Measurements from ENCODE around the gene UNC119B. TPM values are rescaled to one million over a fixed set of nuclear protein-coding genes. Genes with fewer than 3 reads are reported as not detected.

The UNC119B gene
- total RNA-seq, 2 experiments from 2014 or later = 20.1 to 26.6 TPM

- H3K4me3 Mint-ChIP-seq = no peak overlapping the region
- DNase-seq (no peak), ATAC-seq (no peak)
- H3K9me3 Mint-ChIP-seq (ENCODE audit: low read depth) = no peaks in the 10 kb centered on the region
- POLR2A ChIA-PET = no interaction called here
- no peaks in the 10 kb centered on the region for H3K4me1 Mint-ChIP-seq
- CTCF ChIA-PET = no interaction called here
- intact Hi-C loops (cut with DNase I, micrococcal nuclease) = no loop called here
- H3K36me3 Mint-ChIP-seq (ENCODE audit: low read depth) = no peaks in the 10 kb centered on the region
- no peaks in the 10 kb centered on the region for H3K27me3 Mint-ChIP-seq
- H3K27ac Mint-ChIP-seq = no peak overlapping the region
These were observed 31.5 kb downstream of the UNC119B start for GRCh38 chr12:120741476-120742421.

- ATAC-seq (no peak), DNase-seq (no peak)
- Mint-ChIP-seq H3K36me3 (ENCODE audit: low read depth) (no peaks in the 10 kb centered on the region), H3K4me1 (no peaks in the 10 kb centered on the region), H3K9me3 (ENCODE audit: low read depth) (no peaks in the 10 kb centered on the region), H3K4me3 (no peak overlapping the region), H3K27ac (no peak overlapping the region), H3K27me3 (no peaks in the 10 kb centered on the region)
- POLR2A ChIA-PET = interaction anchor here (0.7 kb wide), 1 partner anchor 56 kb away, joined by 4 read pairs; no protein-coding TSS in a partner anchor
- intact Hi-C loops (cut with DNase I, micrococcal nuclease) = no loop called here
- CTCF ChIA-PET = interaction anchor here (0.5 kb wide), 1 partner anchor 503 kb away, joined by 3 read pairs; no protein-coding TSS in a partner anchor
These were observed 34.8 kb downstream of the UNC119B start for GRCh38 chr12:120744922-120745493.

- no peaks in the 10 kb centered on the region for H3K9me3 Mint-ChIP-seq (ENCODE audit: low read depth)
- no peaks in the 10 kb centered on the region for H3K36me3 Mint-ChIP-seq (ENCODE audit: low read depth)
- ChIA-PET POLR2A (no interaction called here), CTCF (no interaction called here)
- intact Hi-C loops (cut with DNase I, micrococcal nuclease) = no loop called here
- ATAC-seq = no peak
- no peaks in the 10 kb centered on the region for H3K4me1 Mint-ChIP-seq
- DNase-seq = no peak
- no peak overlapping the region for H3K4me3 Mint-ChIP-seq
- H3K27me3 Mint-ChIP-seq = no peaks in the 10 kb centered on the region
- H3K27ac Mint-ChIP-seq = no peak overlapping the region
These were observed 38.0 kb downstream of the UNC119B start for GRCh38 chr12:120748242-120748641.

- ChIA-PET CTCF (no interaction called here), POLR2A (no interaction called here)
- Mint-ChIP-seq H3K36me3 (ENCODE audit: low read depth) (no peaks in the 10 kb centered on the region), H3K27me3 (no peaks in the 10 kb centered on the region), H3K9me3 (ENCODE audit: low read depth) (no peaks in the 10 kb centered on the region), H3K4me1 (peaks cover 3% of the 10 kb centered on the region), H3K4me3 (no peak overlapping the region), H3K27ac (no peak overlapping the region)
- no peak for DNase-seq
- no peak for ATAC-seq
- intact Hi-C loops (cut with DNase I, micrococcal nuclease) = no loop called here
These were observed 39.0 kb downstream of the UNC119B start for GRCh38 chr12:120749256-120749655.

GRCh38 chr12:120750806-120751205 is 40.5 kb downstream of the UNC119B start:
- peak; percentile 38 for DNase-seq
- intact Hi-C loops (cut with DNase I, micrococcal nuclease) = loop anchor here in 1 of 2 experiments (5.0 kb wide), 1 partner anchor 221 kb away; no protein-coding TSS in a partner anchor

GRCh38 chr12:120751389-120751788 is 41.1 kb downstream of the UNC119B start:
- no peaks in the 10 kb centered on the region for H3K36me3 Mint-ChIP-seq (ENCODE audit: low read depth)
- no peaks in the 10 kb centered on the region for H3K27me3 Mint-ChIP-seq
- peaks cover 3% of the 10 kb centered on the region for H3K4me1 Mint-ChIP-seq
- ATAC-seq (no peak), DNase-seq (no peak)
- H3K9me3 Mint-ChIP-seq (ENCODE audit: low read depth) = peaks cover 5% of the 10 kb centered on the region
- H3K4me3 Mint-ChIP-seq = no peak overlapping the region
- CTCF ChIA-PET = interaction anchor here (0.6 to 1.0 kb wide), 2 partner anchors 54 to 345 kb away, joined by 3 read pairs; no protein-coding TSS in a partner anchor
- no peak overlapping the region for H3K27ac Mint-ChIP-seq
- POLR2A ChIA-PET = interaction anchor here (0.6 kb wide), 1 partner anchor 356 kb away, joined by 4 read pairs; no protein-coding TSS in a partner anchor
- intact Hi-C loops (cut with DNase I, micrococcal nuclease) = loop anchor here in 1 of 2 experiments (5.0 kb wide), 1 partner anchor 221 kb away; no protein-coding TSS in a partner anchor

More at GRCh38 chr12:120750806-120751205, 40.5 kb downstream of the UNC119B start:
- POLR2A ChIA-PET = interaction anchor here (0.6 kb wide), 1 partner anchor 356 kb away, joined by 4 read pairs; no protein-coding TSS in a partner anchor
- H3K9me3 Mint-ChIP-seq (ENCODE audit: low read depth) = peaks cover 5% of the 10 kb centered on the region
- no peaks in the 10 kb centered on the region for H3K36me3 Mint-ChIP-seq (ENCODE audit: low read depth)
- ATAC-seq = no peak
- no peaks in the 10 kb centered on the region for H3K27me3 Mint-ChIP-seq
- CTCF ChIA-PET = interaction anchor here (0.7 to 1.0 kb wide), 4 partner anchors 57 to 345 kb away, joined by 3 to 4 read pairs (median 3); no protein-coding TSS in a partner anchor
- peaks cover 3% of the 10 kb centered on the region for H3K4me1 Mint-ChIP-seq
- no peak overlapping the region for H3K4me3 Mint-ChIP-seq
- no peak overlapping the region for H3K27ac Mint-ChIP-seq

- ChIA-PET POLR2A (no interaction called here), CTCF (no interaction called here)
- Mint-ChIP-seq H3K27me3 (no peaks in the 10 kb centered on the region), H3K4me3 (no peak overlapping the region), H3K27ac (no peak overlapping the region), H3K9me3 (ENCODE audit: low read depth) (peaks cover 5% of the 10 kb centered on the region), H3K36me3 (ENCODE audit: low read depth) (no peaks in the 10 kb centered on the region), H3K4me1 (peaks cover 7% of the 10 kb centered on the region)
- ATAC-seq (no peak), DNase-seq (no peak)
- intact Hi-C loops (cut with DNase I, micrococcal nuclease) = loop anchor here in 1 of 2 experiments (5.0 kb wide), 1 partner anchor 218 kb away; no protein-coding TSS in a partner anchor
These were observed 44.5 kb downstream of the UNC119B start for GRCh38 chr12:120754792-120755191.

GRCh38 chr12:120755269-120755668 is 45.0 kb downstream of the UNC119B start:
- H3K4me3 Mint-ChIP-seq = no peak overlapping the region
- ATAC-seq = no peak
- no peaks in the 10 kb centered on the region for H3K36me3 Mint-ChIP-seq (ENCODE audit: low read depth)
- intact Hi-C loops (cut with DNase I, micrococcal nuclease) = no loop called here
- H3K4me1 Mint-ChIP-seq = peaks cover 9% of the 10 kb centered on the region
- no peak overlapping the region for H3K27ac Mint-ChIP-seq
- H3K27me3 Mint-ChIP-seq = no peaks in the 10 kb centered on the region
- H3K9me3 Mint-ChIP-seq (ENCODE audit: low read depth) = peaks cover 5% of the 10 kb centered on the region
- DNase-seq = no peak
- ChIA-PET POLR2A (no interaction called here), CTCF (no interaction called here)

GRCh38 chr12:120757226-120757742 is 47.0 kb downstream of the UNC119B start:
- DNase-seq = no peak
- intact Hi-C loops (cut with DNase I, micrococcal nuclease) = no loop called here
- POLR2A ChIA-PET = interaction anchor here (0.6 kb wide), 1 partner anchor 131 kb away, joined by 3 read pairs; no protein-coding TSS in a partner anchor
- H3K4me1 Mint-ChIP-seq = peaks cover 21% of the 10 kb centered on the region
- CTCF ChIA-PET = no interaction called here
- H3K4me3 Mint-ChIP-seq = no peak overlapping the region
- H3K27me3 Mint-ChIP-seq = no peaks in the 10 kb centered on the region
- H3K27ac Mint-ChIP-seq = no peak overlapping the region
- ATAC-seq = no peak
- peaks cover 5% of the 10 kb centered on the region for H3K9me3 Mint-ChIP-seq (ENCODE audit: low read depth)
- peaks cover 4% of the 10 kb centered on the region for H3K36me3 Mint-ChIP-seq (ENCODE audit: low read depth)

GRCh38 chr12:120757949-120758348 is 47.7 kb downstream of the UNC119B start:
- no peaks in the 10 kb centered on the region for H3K27me3 Mint-ChIP-seq
- H3K9me3 Mint-ChIP-seq (ENCODE audit: low read depth) = peaks cover 5% of the 10 kb centered on the region
- ChIA-PET CTCF (no interaction called here), POLR2A (interaction anchor here (0.7 kb wide), 1 partner anchor 179 kb away, joined by 6 read pairs; no protein-coding TSS in a partner anchor)
- H3K4me1 Mint-ChIP-seq = peaks cover 22% of the 10 kb centered on the region
- intact Hi-C loops (cut with DNase I, micrococcal nuclease) = no loop called here
- H3K36me3 Mint-ChIP-seq (ENCODE audit: low read depth) = peaks cover 7% of the 10 kb centered on the region
- no peak for DNase-seq
- no peak overlapping the region for H3K4me3 Mint-ChIP-seq
- no peak for ATAC-seq
- H3K27ac Mint-ChIP-seq = no peak overlapping the region

- no peak overlapping the region for H3K27ac Mint-ChIP-seq
- ChIA-PET POLR2A (interaction anchor here (0.7 kb wide), 1 partner anchor 180 kb away, joined by 6 read pairs; no protein-coding TSS in a partner anchor), CTCF (interaction anchor here (0.8 to 2.2 kb wide), 3 partner anchors 71 to 213 kb away, joined by 3 to 5 read pairs (median 3); no protein-coding TSS in a partner anchor)
These were observed 48.7 kb downstream of the UNC119B start for GRCh38 chr12:120758798-120759590.

More at GRCh38 chr12:120758798-120759590, 48.7 kb downstream of the UNC119B start:
- Mint-ChIP-seq H3K4me3 (no peak overlapping the region), H3K27me3 (no peaks in the 10 kb centered on the region), H3K4me1 (peaks cover 19% of the 10 kb centered on the region), H3K36me3 (ENCODE audit: low read depth) (peaks cover 8% of the 10 kb centered on the region), H3K9me3 (ENCODE audit: low read depth) (peaks cover 5% of the 10 kb centered on the region)
- intact Hi-C loops (cut with DNase I, micrococcal nuclease) = no loop called here
- no peak for ATAC-seq
- DNase-seq = no peak
